Measurements from ENCODE around the gene PCNA. TPM values are rescaled to one million over a fixed set of nuclear protein-coding genes. Genes with fewer than 3 reads are reported as not detected.
"Not testable (repeated sequence)": the region's sequence is repeated elsewhere in the genome, so short reads cannot be mapped to it uniquely, and the experiment has no call there.

The PCNA gene
- total and polyA plus RNA-seq, 4 donors = 47.9 to 74.1 (median 58.6) TPM

DNA sequence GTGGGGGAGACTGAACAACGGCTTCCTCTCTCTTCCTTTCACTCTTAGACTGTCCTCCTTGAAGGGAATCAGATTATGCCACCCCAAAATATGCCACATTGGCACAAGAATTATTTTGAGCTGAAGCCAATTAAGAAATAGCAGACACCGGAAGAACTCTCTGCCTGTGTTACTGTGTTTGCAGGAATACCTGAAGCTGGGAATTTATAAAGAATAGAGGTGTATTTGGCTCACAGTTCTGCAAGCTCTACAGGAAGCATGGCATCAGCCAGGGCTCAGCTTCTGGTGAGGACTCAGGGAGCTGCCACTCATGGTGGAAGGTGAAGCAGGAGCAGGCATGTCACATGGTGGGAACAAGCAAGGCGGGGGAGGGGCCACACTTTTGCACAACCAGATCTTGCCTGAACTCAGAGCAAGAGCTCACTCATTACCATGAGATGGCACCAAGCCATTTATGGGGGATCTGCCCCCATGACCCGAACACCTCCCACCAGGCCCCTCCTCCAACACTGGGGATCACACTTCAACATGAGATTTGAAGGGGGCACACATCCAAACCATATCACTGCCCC lies 46.0 kb downstream of the PCNA start:
- no peak for TF ChIP-seq CTCF (IDR thresholded peaks at IDR 0.05; ENCODE audit: control extremely low read depth, extremely low read depth)
- 52 to 64% methylated on average over 4 of the region's 4 CpGs for WGBS, 2 donors

GRCh38 chr20:5072756-5073659 lies 46.8 kb downstream of the PCNA start:
- DNase-seq (peak; percentile 27 to 49 (median 27)), ATAC-seq (ENCODE audit: insufficient read depth, low FRiP score) (peak; percentile 91)
- H3K9me3 ChIP-seq (ENCODE audit: control insufficient read depth in 4 of 4, insufficient read depth in 3 of 4, low read length in 3 of 4) = no peaks in the 10 kb centered on the region
- no peaks in the 10 kb centered on the region for H3K27me3 ChIP-seq (ENCODE audit: control insufficient read depth in 3 of 3, insufficient read depth in 3 of 3, low read length in 2 of 3)
- no peak for TF ChIP-seq CTCF (IDR thresholded peaks at IDR 0.05; ENCODE audit: control extremely low read depth, extremely low read depth)
- H3K4me1 ChIP-seq (ENCODE audit: control insufficient read depth in 5 of 5, insufficient read depth in 5 of 5, low read length in 5 of 5) = peaks cover 0 to 10% (median under 1%) of the 10 kb centered on the region in 5 donors
- H3K36me3 ChIP-seq (ENCODE audit: control insufficient read depth in 4 of 4, insufficient read depth in 4 of 4, low read length in 4 of 4) = no peaks in the 10 kb centered on the region
- 62 to 64% methylated on average over 8 of the region's 8 CpGs for WGBS, 2 donors
- H3K4me3 ChIP-seq = no peak overlapping the region
- H3K9ac ChIP-seq (ENCODE audit: insufficient read depth in 1 of 2, low read length in 2 of 2) = no peak overlapping the region
- peak overlapping the region in 1 of 2 donors; percentile 67 for H3K27ac ChIP-seq (ENCODE audit: low read depth in 1 of 2, low read length in 1 of 2)

More for the DNA sequence above, 46.0 kb downstream of the PCNA start:
- Histone ChIP-seq H3K27ac (ENCODE audit: low read depth in 1 of 2, low read length in 1 of 2) (peak overlapping the region in 1 of 2 donors; percentile 67), H3K9me3 (ENCODE audit: control insufficient read depth in 4 of 4, insufficient read depth in 3 of 4, low read length in 3 of 4) (no peaks in the 10 kb centered on the region), H3K4me3 (no peak overlapping the region), H3K27me3 (ENCODE audit: control insufficient read depth in 3 of 3, insufficient read depth in 3 of 3, low read length in 2 of 3) (no peaks in the 10 kb centered on the region), H3K4me1 (ENCODE audit: control insufficient read depth in 5 of 5, insufficient read depth in 5 of 5, low read length in 5 of 5) (peaks cover 0 to 14% (median 3%) of the 10 kb centered on the region in 5 donors), H3K36me3 (ENCODE audit: control insufficient read depth in 4 of 4, insufficient read depth in 4 of 4, low read length in 4 of 4) (no peaks in the 10 kb centered on the region), H3K9ac (ENCODE audit: insufficient read depth in 1 of 2, low read length in 2 of 2) (no peak overlapping the region)
- DNase-seq (peak in 1 of 3 donors; percentile 6), ATAC-seq (ENCODE audit: insufficient read depth, low FRiP score) (no peak)

DNA sequence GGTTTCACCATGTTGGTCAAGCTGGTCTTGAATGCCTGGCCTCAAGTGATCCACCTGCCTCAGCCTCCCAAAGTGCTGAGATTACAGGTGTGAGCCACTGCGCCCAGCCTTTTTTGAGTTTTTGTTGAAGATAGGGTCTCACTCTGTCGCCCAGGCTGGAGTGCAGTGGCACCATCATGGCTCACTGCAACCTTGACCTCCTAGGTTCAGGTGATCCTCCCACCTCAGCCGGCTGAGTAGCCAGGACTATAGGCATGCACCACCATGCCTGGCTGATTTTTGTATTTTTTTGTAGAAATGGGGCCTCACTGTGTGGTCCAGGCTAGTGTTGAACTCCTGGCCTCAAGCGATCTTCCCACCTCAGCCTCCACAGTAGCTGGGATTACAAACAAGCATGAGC lies 47.8 kb downstream of the PCNA start:
- WGBS, 2 donors = 97 to 98% methylated on average over 4 of the region's 4 CpGs
- H3K27ac ChIP-seq (ENCODE audit: low read depth in 1 of 2, low read length in 1 of 2); DNase-seq; ATAC-seq (ENCODE audit: insufficient read depth, low FRiP score); H3K9me3 ChIP-seq (ENCODE audit: control insufficient read depth in 4 of 4, insufficient read depth in 3 of 4, low read length in 3 of 4); H3K27me3 ChIP-seq (ENCODE audit: control insufficient read depth in 3 of 3, insufficient read depth in 3 of 3, low read length in 2 of 3); H3K4me1 ChIP-seq (ENCODE audit: control insufficient read depth in 5 of 5, insufficient read depth in 5 of 5, low read length in 5 of 5); H3K4me3 ChIP-seq; H3K9ac ChIP-seq (ENCODE audit: insufficient read depth in 1 of 2, low read length in 2 of 2); H3K36me3 ChIP-seq (ENCODE audit: control insufficient read depth in 4 of 4, insufficient read depth in 4 of 4, low read length in 4 of 4): not testable (repeated sequence)

DNA sequence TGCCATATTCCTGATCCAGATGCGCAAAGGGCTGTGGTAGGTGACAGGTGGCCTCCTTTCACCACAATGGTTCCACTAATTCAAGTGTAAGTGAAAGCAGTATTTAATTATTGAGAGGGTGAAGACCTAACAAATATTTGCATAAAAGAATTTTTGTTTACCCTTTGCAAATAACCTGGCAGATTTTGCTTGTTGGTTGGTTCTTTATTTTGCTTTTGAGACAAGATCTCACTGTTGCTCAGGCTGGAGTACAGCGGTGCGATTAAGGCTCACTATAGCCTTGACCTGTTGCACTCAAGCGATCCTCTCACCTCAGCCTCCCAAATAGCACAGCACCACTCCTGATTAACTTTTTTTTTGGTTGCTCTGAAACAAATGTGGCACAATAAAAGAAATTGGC lies 49.2 kb downstream of the PCNA start:
- Histone ChIP-seq H3K9ac (ENCODE audit: insufficient read depth in 1 of 2, low read length in 2 of 2) (no peak overlapping the region), H3K27me3 (ENCODE audit: control insufficient read depth in 3 of 3, insufficient read depth in 3 of 3, low read length in 2 of 3) (no peaks in the 10 kb centered on the region), H3K4me1 (ENCODE audit: control insufficient read depth in 5 of 5, insufficient read depth in 5 of 5, low read length in 5 of 5) (peaks cover 0 to 6% (median 0%) of the 10 kb centered on the region in 5 donors), H3K27ac (ENCODE audit: low read depth in 1 of 2, low read length in 1 of 2) (no peak overlapping the region), H3K4me3 (no peak overlapping the region), H3K36me3 (ENCODE audit: control insufficient read depth in 4 of 4, insufficient read depth in 4 of 4, low read length in 4 of 4) (no peaks in the 10 kb centered on the region), H3K9me3 (ENCODE audit: control insufficient read depth in 4 of 4, insufficient read depth in 3 of 4, low read length in 3 of 4) (no peaks in the 10 kb centered on the region)
- ATAC-seq (ENCODE audit: insufficient read depth, low FRiP score) = no peak
- no peak for TF ChIP-seq CTCF (IDR thresholded peaks at IDR 0.05; ENCODE audit: control extremely low read depth, extremely low read depth)
- WGBS, 2 donors = 95 to 97% methylated on average over 4 of the region's 4 CpGs
- DNase-seq = no peak

All from lung (tissue), 12 donors.